Measurements from ENCODE around the gene PCLO. TPM values are rescaled to one million over a fixed set of nuclear protein-coding genes. Genes with fewer than 3 reads are reported as not detected.
"Not testable (repeated sequence)": the region's sequence is repeated elsewhere in the genome, so short reads cannot be mapped to it uniquely, and the experiment has no call there.

PCLO gene
- total RNA-seq, 4 donors from 2014 or later: 11.8 to 40.4 (median 26.1) TPM

DNA sequence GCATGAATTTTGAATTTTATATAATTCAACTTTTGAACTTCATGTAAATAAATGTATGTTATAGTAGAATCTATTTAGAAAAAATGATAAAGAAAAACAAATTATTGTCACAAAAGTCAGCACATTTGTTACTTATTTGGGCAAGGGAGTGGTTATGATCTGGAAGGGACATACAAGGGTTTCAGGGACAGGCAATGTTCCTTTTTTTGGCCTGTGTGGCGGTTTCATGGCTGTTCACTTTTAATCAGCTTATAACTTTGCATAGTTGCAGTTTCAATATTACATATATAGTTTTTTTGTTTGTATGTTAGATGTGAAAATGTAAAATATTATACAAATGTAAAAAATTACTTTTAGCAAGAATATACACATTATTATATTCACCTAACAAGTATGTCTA lies 256.2 kb downstream of the PCLO start:
- 93 to 97% methylated on average over 1 of the region's 1 CpG for WGBS, 2 donors
- intact Hi-C loops (cut with DNase I): no loop called here

DNA sequence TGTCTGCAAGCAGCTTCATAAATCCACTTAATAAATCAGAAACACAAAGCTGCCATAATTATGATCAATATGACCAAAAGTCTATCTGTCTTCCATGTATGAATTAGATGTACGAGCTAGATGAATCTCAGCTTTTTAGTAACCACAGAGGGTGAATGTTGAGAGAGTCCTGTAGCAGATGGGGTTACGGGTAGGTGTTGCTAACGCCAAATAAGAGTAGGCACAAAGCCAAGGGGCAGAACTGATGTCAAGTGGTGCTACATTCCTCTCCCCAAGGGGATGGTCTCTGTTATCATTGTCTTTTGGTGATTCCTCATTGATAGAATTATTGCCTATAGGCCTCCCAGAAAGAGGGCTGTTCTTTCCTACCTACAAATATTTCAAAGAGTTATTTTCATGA lies 257.8 kb downstream of the PCLO start:
- no peaks in the 10 kb centered on the region for H3K4me1 ChIP-seq
- 80 to 89% methylated on average over 3 of the region's 3 CpGs for WGBS, 2 donors
- no peak for DNase-seq

More for the DNA sequence above, 256.2 kb downstream of the PCLO start:
- no peak for DNase-seq
- Histone ChIP-seq H3K9me3 (no peaks in the 10 kb centered on the region), H3K27me3 (no peaks in the 10 kb centered on the region), H3K4me3 (replicated peaks in 1 of 3) (no peak overlapping the region), H3K36me3 (no peaks in the 10 kb centered on the region), H3K27ac (no peak overlapping the region), H3K4me1 (no peaks in the 10 kb centered on the region)
- no peak for TF ChIP-seq POLR2A (IDR thresholded peaks at IDR 0.05)
- TF ChIP-seq, protein P1, sequence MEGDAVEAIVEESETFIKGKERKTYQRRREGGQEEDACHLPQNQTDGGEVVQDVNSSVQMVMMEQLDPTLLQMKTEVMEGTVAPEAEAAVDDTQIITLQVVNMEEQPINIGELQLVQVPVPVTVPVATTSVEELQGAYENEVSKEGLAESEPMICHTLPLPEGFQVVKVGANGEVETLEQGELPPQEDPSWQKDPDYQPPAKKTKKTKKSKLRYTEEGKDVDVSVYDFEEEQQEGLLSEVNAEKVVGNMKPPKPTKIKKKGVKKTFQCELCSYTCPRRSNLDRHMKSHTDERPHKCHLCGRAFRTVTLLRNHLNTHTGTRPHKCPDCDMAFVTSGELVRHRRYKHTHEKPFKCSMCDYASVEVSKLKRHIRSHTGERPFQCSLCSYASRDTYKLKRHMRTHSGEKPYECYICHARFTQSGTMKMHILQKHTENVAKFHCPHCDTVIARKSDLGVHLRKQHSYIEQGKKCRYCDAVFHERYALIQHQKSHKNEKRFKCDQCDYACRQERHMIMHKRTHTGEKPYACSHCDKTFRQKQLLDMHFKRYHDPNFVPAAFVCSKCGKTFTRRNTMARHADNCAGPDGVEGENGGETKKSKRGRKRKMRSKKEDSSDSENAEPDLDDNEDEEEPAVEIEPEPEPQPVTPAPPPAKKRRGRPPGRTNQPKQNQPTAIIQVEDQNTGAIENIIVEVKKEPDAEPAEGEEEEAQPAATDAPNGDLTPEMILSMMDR (IDR thresholded peaks at IDR 0.05): no peak

DNA sequence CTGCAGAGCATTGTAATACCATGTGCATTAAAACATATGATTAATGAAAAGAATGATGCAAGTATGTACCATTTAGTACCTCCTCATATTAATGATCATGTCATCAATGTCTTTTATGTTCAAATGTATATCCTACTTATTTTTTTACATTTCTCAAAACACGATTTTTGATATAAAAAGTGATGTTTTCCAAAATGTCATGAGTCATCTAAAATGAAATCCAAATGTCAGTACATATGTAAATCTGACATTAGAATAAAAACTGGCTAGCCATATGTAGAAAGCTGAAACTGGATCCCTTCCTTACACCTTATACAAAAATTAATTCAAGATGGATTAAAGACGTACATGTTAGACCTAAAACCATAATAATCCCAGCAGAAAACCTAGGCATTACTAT lies 261.6 kb downstream of the PCLO start:
- H3K4me3 ChIP-seq (replicated peaks in 1 of 3); H3K36me3 ChIP-seq; H3K4me1 ChIP-seq; H3K27me3 ChIP-seq; H3K9me3 ChIP-seq; DNase-seq; intact Hi-C loops (cut with DNase I); H3K27ac ChIP-seq: not testable (repeated sequence)
- WGBS, 2 donors: 88 to 90% methylated on average over 2 of the region's 2 CpGs

More for the DNA sequence above, 257.8 kb downstream of the PCLO start:
- H3K36me3 ChIP-seq: no peaks in the 10 kb centered on the region
- H3K4me3 ChIP-seq (replicated peaks in 1 of 3): no peak overlapping the region
- intact Hi-C loops (cut with DNase I): no loop called here
- no peak overlapping the region for H3K27ac ChIP-seq
- H3K27me3 ChIP-seq: no peaks in the 10 kb centered on the region
- TF ChIP-seq POLR2A (IDR thresholded peaks at IDR 0.05): no peak
- TF ChIP-seq, protein P1 (IDR thresholded peaks at IDR 0.05): no peak
- no peaks in the 10 kb centered on the region for H3K9me3 ChIP-seq

DNA sequence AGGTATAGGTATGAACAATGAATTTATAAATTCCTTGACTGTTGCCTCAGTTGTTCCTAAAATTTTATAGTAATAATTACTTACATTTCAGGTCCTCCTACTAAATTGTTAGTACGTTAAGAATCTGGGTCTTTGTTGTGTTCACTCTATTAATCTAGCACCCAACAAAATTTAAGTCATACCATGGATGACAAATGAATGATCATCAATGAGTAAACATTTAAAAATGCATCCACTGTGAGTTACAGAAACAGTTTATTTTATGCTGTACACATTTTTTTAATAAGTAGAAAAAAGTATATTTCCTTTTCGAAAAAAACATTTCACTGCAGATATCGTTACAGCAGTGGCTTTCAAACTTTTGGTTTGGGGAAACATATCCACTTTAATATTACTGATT lies 265.2 kb downstream of the PCLO start:
- Histone ChIP-seq H3K27ac (no peak overlapping the region), H3K4me3 (replicated peaks in 1 of 3) (no peak overlapping the region), H3K36me3 (no peaks in the 10 kb centered on the region), H3K27me3 (no peaks in the 10 kb centered on the region), H3K4me1 (no peaks in the 10 kb centered on the region), H3K9me3 (no peaks in the 10 kb centered on the region)
- no peak for DNase-seq
- TF ChIP-seq, protein P1 (IDR thresholded peaks at IDR 0.05): no peak
- TF ChIP-seq POLR2A (IDR thresholded peaks at IDR 0.05): no peak
- intact Hi-C loops (cut with DNase I): no loop called here
- WGBS, 2 donors: 86 to 93% methylated on average over 3 of the region's 3 CpGs

DNA sequence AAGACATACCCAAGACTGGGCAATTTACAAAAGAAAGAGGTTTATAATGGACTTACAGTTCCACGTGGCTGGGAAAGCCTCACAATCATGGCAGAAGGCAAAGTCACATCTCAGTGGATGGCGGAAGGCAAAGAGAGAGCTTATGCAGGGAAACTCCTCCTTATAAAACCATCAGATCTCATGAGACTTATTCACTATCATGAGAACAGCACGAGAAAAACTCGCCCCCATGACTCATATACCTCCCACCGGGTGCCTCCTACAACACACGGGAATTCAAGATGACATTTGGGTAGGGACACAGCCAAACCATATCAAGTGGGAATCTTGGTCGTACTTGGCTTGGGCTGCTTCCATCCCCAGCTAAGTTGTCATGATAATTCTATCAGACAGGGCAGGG lies 268.3 kb downstream of the PCLO start:
- H3K9me3 ChIP-seq; H3K4me3 ChIP-seq (replicated peaks in 1 of 3); H3K27ac ChIP-seq; H3K4me1 ChIP-seq; intact Hi-C loops (cut with DNase I); H3K36me3 ChIP-seq; DNase-seq; H3K27me3 ChIP-seq: not testable (repeated sequence)
- 80 to 84% methylated on average over 7 of the region's 7 CpGs for WGBS, 2 donors

DNA sequence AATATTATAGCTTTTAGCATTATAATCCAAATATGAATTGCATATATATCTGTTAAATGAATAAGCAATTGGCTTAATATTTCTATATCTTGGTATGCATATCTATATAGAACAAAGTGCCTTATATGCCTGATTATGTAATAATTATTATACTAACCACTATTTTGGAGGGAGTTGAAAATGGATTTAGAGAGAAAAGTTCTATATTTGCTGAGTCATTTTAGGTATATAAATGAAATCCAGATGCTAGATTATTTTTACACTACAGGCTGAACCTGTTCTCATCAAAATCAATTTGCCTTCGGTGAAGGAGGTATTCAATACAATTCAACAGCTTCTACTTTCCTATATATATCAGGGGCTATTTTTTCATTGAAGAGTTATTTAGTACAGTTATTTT lies 276.4 kb downstream of the PCLO start:
- H3K4me3 ChIP-seq (replicated peaks in 1 of 3): no peak overlapping the region
- DNase-seq: no peak
- no peaks in the 10 kb centered on the region for H3K36me3 ChIP-seq
- no peaks in the 10 kb centered on the region for H3K9me3 ChIP-seq
- intact Hi-C loops (cut with DNase I): no loop called here
- 2 to 45% methylated on average over 1 of the region's 1 CpG for WGBS, 2 donors
- TF ChIP-seq, protein P1 (IDR thresholded peaks at IDR 0.05): no peak
- H3K27me3 ChIP-seq: no peaks in the 10 kb centered on the region
- H3K4me1 ChIP-seq: no peaks in the 10 kb centered on the region
- no peak overlapping the region for H3K27ac ChIP-seq
